Motor neuron (in vitro differentiated cells): Measurements from ENCODE around the gene BLZF1. TPM values are rescaled to one million over a fixed set of nuclear protein-coding genes. Genes with fewer than 3 reads are reported as not detected.

Source experiments
- ATAC-seq, 8 experiments: fragments of 200-7000 bp; cut with Tn5 transposase; replicated peaks in 6 of 8; 2 replicates each; pipeline ENCODE4 v1.8.0; 2021; ENCODE audit warnings: mild to moderate bottlenecking in 8 of 8, moderate library complexity in 8 of 8
- H3K27ac ChIP-seq, 2 donors: fragments of 250-450 bp; sonication (Bioruptor Pico); 2 replicates each; pipeline ENCODE4 v1.9.0; 2021; ENCODE audit warnings: antibody characterized with exemption in 2 of 2, mild to moderate bottlenecking in 2 of 2, moderate library complexity in 1 of 2
- H3K4me1 ChIP-seq, 2 donors: fragments of 250-450 bp; sonication (Bioruptor Pico); replicated peaks in 1 of 2; 2 replicates each; pipeline ENCODE4 v1.6.1; 2021; ENCODE audit warnings: antibody characterized with exemption in 2 of 2, mild to moderate bottlenecking in 2 of 2, moderate library complexity in 1 of 2
- H3K4me3 ChIP-seq, 5 donors: fragments of 250-450 bp; sonication (Bioruptor Pico); 2 replicates each; pipeline ENCODE4 v1.9.0; 2021; ENCODE audit warnings: antibody characterized with exemption in 5 of 5, mild to moderate bottlenecking in 5 of 5, moderate library complexity in 4 of 5
- WGBS, 10 experiments: fragments of 450-650 bp; shearing (Covaris generic); methylation state at CpG; one replicate each; pipeline ENCODE4 v1.0.0; 2022; 5-methylcytosine and 5-hydroxymethylcytosine counted together
- in situ Hi-C, 9 experiments: fragments of 400-800 bp; cut with MboI; loops; one replicate each; pipeline ENCODE4 v1.15.0; 2021; ENCODE audit warnings: low sequenced_read_pairs in 9 of 9, low pct_unique_long_range_greater_than_20kb in 2 of 9; ENCODE audit not compliant: unreplicated experiment in 9 of 9
- total RNA-seq, 8 experiments: library from RNA; unstranded; fragments of 300-600 nt; gene quantifications; 2 replicates each; pipeline versions ENCODE4 v1.2.3 to v1.2.4, GENCODE V29; 2022

Gene BLZF1
- total RNA-seq, 8 experiments from 2014 or later, result 24.8 to 71.0 (median 39.6) TPM

- in situ Hi-C loops, result no loop called here
- H3K4me3 ChIP-seq, result no peak overlapping the region
- no peaks in the 10 kb centered on the region for H3K4me1 ChIP-seq
- ATAC-seq, result peak in 1 of 8 experiments; percentile 59
- 0 to 100% (median 90%) methylated on average over 1 to 2 of the region's 2 CpGs for WGBS, 10 experiments
- no peak overlapping the region for H3K27ac ChIP-seq
Measured at GRCh38 chr1:169414952-169415351, 47.0 kb downstream of the BLZF1 start.

- peaks cover 4 to 13% of the 10 kb centered on the region in 2 donors for H3K4me1 ChIP-seq
- no peak for ATAC-seq
- no peak overlapping the region for H3K4me3 ChIP-seq
- no peak overlapping the region for H3K27ac ChIP-seq
- WGBS, 10 experiments, result 50 to 100% (median 73%) methylated on average over 1 to 5 of the region's 5 CpGs; no CpG with 5 or more reads in 1 of the 10 experiments
- in situ Hi-C loops, result no loop called here
Measured at GRCh38 chr1:169421309-169421708, 53.3 kb downstream of the BLZF1 start.

- ATAC-seq, result no peak
- in situ Hi-C loops, result no loop called here
- H3K4me3 ChIP-seq, result peak overlapping the region; percentile 55 to 68 (median 60)
- WGBS, 10 experiments, result 18 to 43% (median 35%) methylated on average over 2 to 6 of the region's 6 CpGs
- H3K27ac ChIP-seq, result no peak overlapping the region
- H3K4me1 ChIP-seq, result peaks cover 6 to 12% of the 10 kb centered on the region in 2 donors
Measured at GRCh38 chr1:169426174-169426705, 58.2 kb downstream of the BLZF1 start.

GRCh38 chr1:169427081-169427641, 59.2 kb downstream of the BLZF1 start, which contains the start of gene CCDC181:
Gene CCDC181 (minus strand): TSS chr1:169427474. CDS start chr1:169424927, 2,547 bp downstream.
- in situ Hi-C loops, result no loop called here
- peaks cover 6 to 12% of the 10 kb centered on the region in 2 donors for H3K4me1 ChIP-seq
- peak; percentile 80 to 100 (median 99) for ATAC-seq
- WGBS, 10 experiments, result 0 to 10% (median 0%) methylated on average over 1 to 22 of the region's 29 CpGs
- peak within 1 kb of the TSS; percentile 32 to 56 for H3K27ac ChIP-seq
- H3K4me3 ChIP-seq, result peak within 1 kb of the TSS; percentile 55 to 68 (median 60)

Other genes with a start within 250 kb of the BLZF1 start
- 100 to 1,000 TPM in 1 of 8 experiments, 10 to 100 TPM in 7; 14.2 to 111 (median 71.9) TPM for gene NME7, start 398 bp upstream of the BLZF1 start, total RNA-seq
- gene CCDC181, start 59.3 kb downstream of the BLZF1 start, total RNA-seq, result 10 to 100 TPM in 5 of 8 experiments, 1 to 10 TPM in 1, under 1 TPM in 2; 0.20 to 37.4 (median 27.3) TPM
- gene SLC19A2, start 117.7 kb downstream of the BLZF1 start, total RNA-seq, result 10 to 100 TPM in 6 of 8 experiments, 1 to 10 TPM in 2; 8.6 to 20.8 (median 13.5) TPM
- 10 to 100 TPM in 1 of 8 experiments, under 1 TPM in 6, not detected in 1; 0.07 to 30.1 (median 0.20) TPM for gene F5, start 218.3 kb downstream of the BLZF1 start, total RNA-seq